Right forelimb (tissue), 1 donor: ENCODE data around the gene MCM8.

Source experiments
- DNase-seq: peaks from one replicate; pipeline ENCODE4 v3.0.0-alpha.2; 2018

The MCM8 gene

GRCh38 chr20:6046432-6046831 lies 96.0 kb downstream of the MCM8 start:
- DNase-seq = no peak

GRCh38 chr20:6048391-6048790 lies 97.9 kb downstream of the MCM8 start:
- DNase-seq = no peak
